HepG2 (cell line): Measurements from ENCODE around the gene ZNF678. TPM values are rescaled to one million over a fixed set of nuclear protein-coding genes. Genes with fewer than 3 reads are reported as not detected.
A peak's percentile ranks its signal among the peaks of the same experiment; 100 is the strongest.

Source experiments
- ARID5B ChIP-seq: IDR thresholded peaks from 2 replicates; pipeline ENCODE4 v1.4.0; 2020; ENCODE audit warnings: mild to moderate bottlenecking, missing genetic modification reagents
- CENPT ChIP-seq: sonication (generic); formaldehyde crosslinking; IDR thresholded peaks from 2 replicates; pipeline ENCODE4 v1.8.0; 2022; ENCODE audit warnings: low read depth, mild to moderate bottlenecking, moderate library complexity, missing genetic modification reagents
- ELF1 ChIP-seq: sonication (generic); formaldehyde crosslinking; IDR thresholded peaks from 2 replicates; pipeline ENCODE4 v1.4.0; 2020; ENCODE audit warnings: missing genetic modification reagents
- IRF9 ChIP-seq: sonication (generic); formaldehyde crosslinking; IDR thresholded peaks from 2 replicates; pipeline ENCODE4 v1.8.0; 2022; ENCODE audit warnings: missing genetic modification reagents, mild to moderate bottlenecking, borderline replicate concordance
- KDM4B ChIP-seq: sonication (generic); formaldehyde crosslinking; IDR thresholded peaks from 2 replicates; pipeline ENCODE4 v1.4.0; 2020; ENCODE audit warnings: missing genetic modification reagents
- MED1 ChIP-seq: sonication (generic); formaldehyde crosslinking; IDR thresholded peaks from 2 replicates; pipeline ENCODE4 v1.4.0; 2020; ENCODE audit warnings: missing genetic modification reagents
- MEIS2 ChIP-seq: sonication (generic); formaldehyde crosslinking; IDR thresholded peaks from 2 replicates; pipeline ENCODE4 v1.9.0; 2021; ENCODE audit warnings: mild to moderate bottlenecking, missing genetic modification reagents
- PHF8 ChIP-seq: sonication (generic); formaldehyde crosslinking; IDR thresholded peaks from 2 replicates; pipeline ENCODE4 v1.5.0; 2020; ENCODE audit warnings: missing genetic modification reagents
- POLR2A ChIP-seq, 2 experiments: IDR thresholded peaks; 2 replicates each; pipeline ENCODE4 v1.6.1; 2011; ENCODE audit warnings: low read depth in 2 of 2, low read length in 2 of 2, mild to moderate bottlenecking in 1 of 2, moderate library complexity in 1 of 2; ENCODE audit not compliant: insufficient read depth in 1 of 2
- POLR2G ChIP-seq: fragments of 200-400 bp; formaldehyde crosslinking; IDR thresholded peaks from 2 replicates; pipeline ENCODE4 v1.6.1; 2018; ENCODE audit warnings: mild to moderate bottlenecking, low read depth, low read length, moderate library complexity
- TAF1 ChIP-seq: sonication (generic); formaldehyde crosslinking; IDR thresholded peaks from 2 replicates; pipeline ENCODE4 v1.4.0; 2020; ENCODE audit warnings: missing genetic modification reagents
- YEATS2 ChIP-seq: sonication (generic); formaldehyde crosslinking; IDR thresholded peaks from 2 replicates; pipeline ENCODE4 v1.4.0; 2020; ENCODE audit warnings: missing genetic modification reagents, borderline replicate concordance
- YEATS4 ChIP-seq: sonication (generic); formaldehyde crosslinking; IDR thresholded peaks from 2 replicates; pipeline ENCODE4 v1.4.0; 2020; ENCODE audit warnings: missing genetic modification reagents, borderline replicate concordance
- ZNF160 ChIP-seq: sonication (generic); formaldehyde crosslinking; IDR thresholded peaks from 2 replicates; pipeline ENCODE4 v1.8.0; 2022; ENCODE audit warnings: mild to moderate bottlenecking, inconsistent platforms, missing genetic modification reagents
- ZNF317 ChIP-seq: sonication (generic); formaldehyde crosslinking; IDR thresholded peaks from 2 replicates; pipeline ENCODE4 v1.5.0; 2020; ENCODE audit warnings: mild to moderate bottlenecking, missing genetic modification reagents
- ZNF44 ChIP-seq: sonication (generic); formaldehyde crosslinking; IDR thresholded peaks from 2 replicates; pipeline ENCODE4 v1.5.1; 2020; ENCODE audit warnings: mild to moderate bottlenecking, missing genetic modification reagents
- ZNF451 ChIP-seq: sonication (generic); formaldehyde crosslinking; IDR thresholded peaks from 2 replicates; pipeline ENCODE4 v1.5.0; 2020; ENCODE audit warnings: mild to moderate bottlenecking, missing genetic modification reagents
- ZNF468 ChIP-seq: sonication (generic); formaldehyde crosslinking; IDR thresholded peaks from 2 replicates; pipeline ENCODE4 v1.8.0; 2022; ENCODE audit warnings: mild to moderate bottlenecking, moderate library complexity, missing genetic modification reagents
- ZNF784 ChIP-seq: sonication (generic); formaldehyde crosslinking; IDR thresholded peaks from 2 replicates; pipeline ENCODE4 v1.5.1; 2020; ENCODE audit warnings: missing genetic modification reagents, mild to moderate bottlenecking, borderline replicate concordance
- ZSCAN25 ChIP-seq: sonication (generic); formaldehyde crosslinking; IDR thresholded peaks from 2 replicates; pipeline ENCODE4 v1.8.0; 2022; ENCODE audit warnings: mild to moderate bottlenecking, missing genetic modification reagents
- polyA plus RNA-seq, 8 experiments: library from polyadenylated mRNA; depleted of rRNA in 3 of 8; stranded (reverse) in 7 of 8; unstranded in 1 of 8; fragments of >200 nt; fragmentation: Illumina TruSeq in 4 of 8; extraction: Trizol in 4 of 8; gene quantifications; 2 replicates each; pipeline versions ENCODE4 v1.2.1 to v1.2.3, GENCODE V29; 2011 to 2016; ENCODE audit warnings: low read depth in 4 of 8, missing spikeins in 1 of 8, mixed read lengths in 1 of 8; ENCODE audit not compliant: insufficient read depth in 1 of 8
- total RNA-seq, 5 experiments: library from RNA; depleted of rRNA; stranded (reverse); fragments of >200 nt; fragmentation: Illumina TruSeq; extraction: Trizol; gene quantifications; 2 replicates each; pipeline ENCODE4 v1.2.3, GENCODE V29; 2016; ENCODE audit warnings: low read depth in 1 of 5
- TF ChIP-seq, protein P1 (sequence below): sonication (generic); formaldehyde crosslinking; IDR thresholded peaks from 2 replicates; pipeline ENCODE4 v1.4.0; 2020; ENCODE audit warnings: mild to moderate bottlenecking, missing genetic modification reagents

The ZNF678 gene
- total and polyA plus RNA-seq, 2 of the 13 experiments (the other 11 are each of a cell fraction or from before 2014, with no cell fraction given), result 2.0 to 7.6 TPM

DNA sequence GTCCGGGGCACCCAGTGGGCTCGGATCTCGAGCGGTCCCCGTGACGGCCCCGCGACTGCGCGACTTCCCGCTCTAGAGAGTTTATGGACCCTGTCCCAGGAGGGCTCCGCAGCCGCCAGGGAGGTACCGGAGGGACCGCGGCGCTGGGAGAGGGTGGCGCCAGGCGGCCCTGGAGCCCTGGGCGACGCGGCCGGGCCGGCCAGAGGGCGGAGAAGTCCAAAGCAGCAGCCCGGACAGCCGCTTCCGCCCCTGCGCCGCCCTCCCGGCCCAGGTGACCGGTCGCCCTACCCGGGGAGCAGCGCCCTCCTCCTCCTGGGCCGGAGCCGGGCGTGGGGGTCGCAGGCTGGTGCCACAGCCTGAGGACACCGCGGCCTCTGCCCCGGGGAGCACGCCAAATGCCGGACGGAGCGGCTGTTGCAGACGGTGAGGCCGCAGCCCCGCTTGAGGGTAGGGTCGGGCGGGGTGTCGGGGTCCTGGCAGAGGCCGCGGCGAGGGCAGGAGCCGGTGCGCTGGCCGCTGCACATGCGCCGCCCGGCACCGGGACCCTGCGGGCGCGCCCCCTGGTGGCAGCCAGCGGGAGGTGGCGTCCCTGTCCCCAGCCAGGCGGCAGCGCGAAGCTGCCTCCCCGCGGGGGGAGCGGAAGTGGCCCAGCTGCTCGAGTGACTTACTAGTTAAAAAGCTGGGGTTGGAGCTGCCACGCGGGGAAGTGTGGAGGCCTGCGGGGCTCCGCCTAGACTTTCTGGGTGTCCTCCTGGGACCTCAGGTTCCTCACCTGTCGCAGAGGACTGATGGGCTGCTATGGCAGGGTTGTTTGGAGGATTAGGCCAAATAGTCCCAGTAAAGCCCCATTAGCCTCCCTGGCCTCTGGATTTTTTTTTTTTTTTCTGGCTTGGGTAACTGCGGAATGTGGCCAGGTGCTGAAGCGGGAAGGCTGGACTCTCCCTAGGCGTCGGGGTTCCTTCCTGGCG, 20.9 kb upstream of the ZNF678 start (continued):
- peak; percentile 37; the same call in 1 of the 2 replicates for TF ChIP-seq ARID5B (CRISPR knock-in tag)
- TF ChIP-seq PHF8 (CRISPR knock-in tag), result peak; percentile 78
- peak; percentile 54 for TF ChIP-seq MED1
- TF ChIP-seq ZNF160 (CRISPR knock-in tag), result peak; percentile 65; the same call in 1 of the 2 replicates
- peak; percentile 70 for TF ChIP-seq MEIS2
- peak; percentile 24; the same call in 1 of the 2 replicates for TF ChIP-seq ZNF317 (CRISPR knock-in tag)
- peak; percentile 35 for TF ChIP-seq TAF1 (CRISPR knock-in tag)
- TF ChIP-seq IRF9 (CRISPR knock-in tag), result peak; percentile 55; the same call in 1 of the 2 replicates
- TF ChIP-seq ZNF468 (CRISPR knock-in tag), result 0 out of 2 replicates have a peak, but pooled peaks have one; percentile 68
- peak; percentile 46; the same call in 1 of the 2 replicates for TF ChIP-seq YEATS2
- TF ChIP-seq ZSCAN25 (CRISPR knock-in tag), result peak; percentile 68
- 0 out of 4 replicates have a peak, but pooled peaks of 1 of the 2 experiments have one; percentile 36 for TF ChIP-seq POLR2A (IDR thresholded peaks at IDR 0.05; ENCODE audit: insufficient read depth in 1 of 2, low read depth in 2 of 2, low read length in 2 of 2)
- TF ChIP-seq, protein P1, sequence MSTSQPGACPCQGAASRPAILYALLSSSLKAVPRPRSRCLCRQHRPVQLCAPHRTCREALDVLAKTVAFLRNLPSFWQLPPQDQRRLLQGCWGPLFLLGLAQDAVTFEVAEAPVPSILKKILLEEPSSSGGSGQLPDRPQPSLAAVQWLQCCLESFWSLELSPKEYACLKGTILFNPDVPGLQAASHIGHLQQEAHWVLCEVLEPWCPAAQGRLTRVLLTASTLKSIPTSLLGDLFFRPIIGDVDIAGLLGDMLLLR (CRISPR knock-in tag), result peak; percentile 29; the same call in 1 of the 2 replicates
- peak; percentile 39; the same call in 1 of the 2 replicates for TF ChIP-seq KDM4B (CRISPR knock-in tag)
- peak; percentile 71; the same call in 1 of the 2 replicates for TF ChIP-seq YEATS4 (CRISPR knock-in tag)
- TF ChIP-seq POLR2G, result peak; percentile 49; the same call in 1 of the 2 replicates
- TF ChIP-seq ELF1, result peak; percentile 59; the same call in 1 of the 2 replicates
- no peak for TF ChIP-seq ZNF44 (CRISPR knock-in tag)
- peak; percentile 75; the same call in 1 of the 2 replicates for TF ChIP-seq ZNF451 (CRISPR knock-in tag)
- TF ChIP-seq CENPT (CRISPR knock-in tag), result peak; percentile 54; the same call in 1 of the 2 replicates
- peak; percentile 83; the same call in 1 of the 2 replicates for TF ChIP-seq ZNF784 (CRISPR knock-in tag)
